ENCODE results near the gene CREB3L1. TPM values are rescaled to one million over a fixed set of nuclear protein-coding genes. Genes with fewer than 3 reads are reported as not detected.
"Not testable (repeated sequence)": the region's sequence is repeated elsewhere in the genome, so short reads cannot be mapped to it uniquely, and the experiment has no call there.

Gene CREB3L1
- total RNA-seq, 4 donors from 2014 or later: 1.3 to 8.7 (median 3.7) TPM

DNA sequence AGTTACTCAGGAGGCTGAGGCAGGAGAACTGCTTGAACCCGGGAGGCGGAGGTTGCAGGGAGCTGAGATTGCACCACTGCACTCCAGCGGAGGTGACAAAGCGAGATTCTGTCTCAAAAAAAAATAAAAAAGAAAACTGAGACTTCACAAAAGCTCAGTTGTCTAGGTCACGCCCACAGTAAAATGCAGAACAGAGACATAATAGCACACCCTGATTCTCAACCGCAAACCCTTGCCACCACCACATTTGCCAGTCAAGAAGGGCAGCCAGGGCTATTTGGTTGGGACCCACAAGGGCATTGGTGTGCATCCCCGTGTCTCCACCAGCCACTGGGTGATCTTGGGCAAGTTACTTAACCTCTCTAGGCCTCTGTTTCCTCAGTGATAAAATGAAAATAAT lies 25.4 kb downstream of the CREB3L1 start:
- H3K36me3 ChIP-seq: peaks cover 0 to 22% (median 0%) of the 10 kb centered on the region in 4 donors
- H3K4me1 ChIP-seq: peaks cover 0 to 8% (median 0%) of the 10 kb centered on the region in 4 donors
- H3K27ac ChIP-seq (replicated peaks in 1 of 4): no peak overlapping the region
- WGBS: 88% methylated on average over 7 of the region's 7 CpGs
- H3K4me3 ChIP-seq: no peak overlapping the region
- DNase-seq (ENCODE audit: extremely low spot score): no peak
- intact Hi-C loops (cut with DNase I): loop anchor here (10.0 kb wide), 1 partner anchor 178 kb away; the partner anchor contains the start of gene PHF21A
- no peaks in the 10 kb centered on the region for H3K9me3 ChIP-seq
- no peak for TF ChIP-seq POLR2AphosphoS5 (IDR thresholded peaks at IDR 0.05)
- TF ChIP-seq, protein P1, sequence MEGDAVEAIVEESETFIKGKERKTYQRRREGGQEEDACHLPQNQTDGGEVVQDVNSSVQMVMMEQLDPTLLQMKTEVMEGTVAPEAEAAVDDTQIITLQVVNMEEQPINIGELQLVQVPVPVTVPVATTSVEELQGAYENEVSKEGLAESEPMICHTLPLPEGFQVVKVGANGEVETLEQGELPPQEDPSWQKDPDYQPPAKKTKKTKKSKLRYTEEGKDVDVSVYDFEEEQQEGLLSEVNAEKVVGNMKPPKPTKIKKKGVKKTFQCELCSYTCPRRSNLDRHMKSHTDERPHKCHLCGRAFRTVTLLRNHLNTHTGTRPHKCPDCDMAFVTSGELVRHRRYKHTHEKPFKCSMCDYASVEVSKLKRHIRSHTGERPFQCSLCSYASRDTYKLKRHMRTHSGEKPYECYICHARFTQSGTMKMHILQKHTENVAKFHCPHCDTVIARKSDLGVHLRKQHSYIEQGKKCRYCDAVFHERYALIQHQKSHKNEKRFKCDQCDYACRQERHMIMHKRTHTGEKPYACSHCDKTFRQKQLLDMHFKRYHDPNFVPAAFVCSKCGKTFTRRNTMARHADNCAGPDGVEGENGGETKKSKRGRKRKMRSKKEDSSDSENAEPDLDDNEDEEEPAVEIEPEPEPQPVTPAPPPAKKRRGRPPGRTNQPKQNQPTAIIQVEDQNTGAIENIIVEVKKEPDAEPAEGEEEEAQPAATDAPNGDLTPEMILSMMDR (IDR thresholded peaks at IDR 0.05): no peak
- no peak for TF ChIP-seq EP300 (IDR thresholded peaks at IDR 0.05)
- TF ChIP-seq POLR2A (IDR thresholded peaks at IDR 0.05; ENCODE audit: low read depth): no peak
- H3K27me3 ChIP-seq: no peaks in the 10 kb centered on the region

DNA sequence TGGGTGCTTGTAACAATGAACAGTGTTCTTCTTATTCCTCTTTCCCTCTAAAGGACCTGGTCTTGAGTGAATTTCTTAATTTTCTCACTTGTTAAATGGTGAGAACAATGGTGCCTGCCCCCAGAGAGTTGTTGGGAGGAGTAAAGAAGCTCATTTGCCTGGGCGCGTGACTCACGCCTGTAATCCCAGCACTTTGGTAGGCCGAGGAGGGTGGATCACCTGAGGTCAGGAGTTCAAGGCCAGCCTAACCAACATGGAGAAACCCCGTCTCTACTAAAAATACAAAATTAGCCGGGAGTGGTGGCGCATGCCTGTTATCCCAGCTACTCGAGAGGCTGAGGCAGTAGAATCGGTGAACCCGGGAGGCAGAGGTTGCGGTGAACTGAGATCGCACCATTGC lies 26.6 kb downstream of the CREB3L1 start:
- 94% methylated on average over 12 of the region's 12 CpGs for WGBS

DNA sequence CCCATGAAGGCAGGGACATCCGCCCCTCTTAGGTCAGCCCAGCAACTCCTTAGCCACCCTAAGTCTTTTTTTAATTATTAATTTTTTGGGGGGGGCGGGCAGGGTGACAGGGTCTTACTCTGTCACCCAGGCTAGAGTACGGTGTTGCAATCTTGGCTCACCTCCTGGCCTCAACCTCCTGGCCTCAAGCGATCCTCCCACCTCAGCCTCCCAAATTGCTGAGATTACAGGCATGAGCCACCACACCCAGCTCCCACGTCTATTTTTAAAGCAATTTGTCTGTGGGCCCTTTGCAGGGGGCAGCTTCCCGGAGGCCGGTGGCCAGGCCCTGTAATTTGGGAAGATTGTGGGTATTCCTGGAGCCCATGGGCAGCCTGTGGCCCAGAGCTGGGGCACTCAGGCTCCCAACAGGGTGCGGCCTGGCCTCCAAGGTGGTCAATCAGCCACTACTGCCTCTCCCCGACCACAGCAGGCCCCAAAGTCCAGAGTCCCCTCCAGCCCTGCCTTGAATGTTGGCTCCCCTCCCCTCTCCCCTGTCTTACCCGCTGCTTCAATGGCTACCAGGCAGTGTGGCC lies 27.2 kb downstream of the CREB3L1 start:
- peaks cover 0 to 24% (median 0%) of the 10 kb centered on the region in 4 donors for H3K36me3 ChIP-seq
- H3K27ac ChIP-seq (replicated peaks in 1 of 4): no peak overlapping the region
- H3K27me3 ChIP-seq: no peaks in the 10 kb centered on the region
- no peak overlapping the region for H3K4me3 ChIP-seq
- H3K9me3 ChIP-seq: no peaks in the 10 kb centered on the region
- DNase-seq (ENCODE audit: extremely low spot score): no peak
- WGBS: 89% methylated on average over 9 of the region's 10 CpGs
- intact Hi-C loops (cut with DNase I): loop anchor here (10.0 kb wide), 1 partner anchor 180 kb away; the partner anchor contains the start of gene PHF21A
- TF ChIP-seq POLR2AphosphoS5 (IDR thresholded peaks at IDR 0.05): no peak
- TF ChIP-seq, protein P1 (IDR thresholded peaks at IDR 0.05): no peak
- no peak for TF ChIP-seq EP300 (IDR thresholded peaks at IDR 0.05)
- no peak for TF ChIP-seq POLR2A (IDR thresholded peaks at IDR 0.05; ENCODE audit: low read depth)
- peaks cover 4 to 11% (median 10%) of the 10 kb centered on the region in 4 donors for H3K4me1 ChIP-seq

More for the DNA sequence above, 26.6 kb downstream of the CREB3L1 start:
- Histone ChIP-seq H3K4me1 (peaks cover 4 to 14% (median 9%) of the 10 kb centered on the region in 4 donors), H3K36me3 (peaks cover 0 to 24% (median 0%) of the 10 kb centered on the region in 4 donors)
- H3K9me3 ChIP-seq; H3K4me3 ChIP-seq; H3K27ac ChIP-seq (replicated peaks in 1 of 4); DNase-seq (ENCODE audit: extremely low spot score); H3K27me3 ChIP-seq: not testable (repeated sequence)
- intact Hi-C loops (cut with DNase I): loop anchor here (10.0 kb wide), 1 partner anchor 179 kb away; the partner anchor contains the start of gene PHF21A

DNA sequence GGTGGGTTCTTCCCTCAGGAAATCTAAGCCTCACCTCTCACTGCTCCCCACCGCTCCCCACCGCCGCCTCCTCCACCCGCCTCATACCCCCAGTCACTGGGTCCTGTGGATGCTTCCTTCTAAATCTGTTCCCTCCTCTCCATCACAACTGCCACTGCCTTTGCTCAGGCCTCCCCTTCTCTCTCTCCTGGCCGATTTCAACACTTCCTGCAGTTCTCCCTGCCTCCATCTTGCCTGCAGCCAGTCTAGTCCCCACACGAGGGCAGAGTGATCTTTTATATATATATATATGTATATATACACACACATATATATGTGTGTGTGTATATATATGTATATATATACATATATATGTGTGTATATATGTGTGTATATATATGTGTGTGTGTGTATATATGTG lies 27.8 kb downstream of the CREB3L1 start:
- no peak for DNase-seq (ENCODE audit: extremely low spot score)
- Histone ChIP-seq H3K4me1 (peaks cover 4 to 10% (median 8%) of the 10 kb centered on the region in 4 donors), H3K9me3 (no peaks in the 10 kb centered on the region), H3K27ac (replicated peaks in 1 of 4) (no peak overlapping the region), H3K27me3 (no peaks in the 10 kb centered on the region), H3K4me3 (no peak overlapping the region), H3K36me3 (peaks cover 0 to 21% (median 0%) of the 10 kb centered on the region in 4 donors)
- TF ChIP-seq EP300 (IDR thresholded peaks at IDR 0.05) (no peak), POLR2AphosphoS5 (IDR thresholded peaks at IDR 0.05) (no peak), POLR2A (IDR thresholded peaks at IDR 0.05; ENCODE audit: low read depth) (no peak)
- TF ChIP-seq, protein P1 (IDR thresholded peaks at IDR 0.05): no peak
- intact Hi-C loops (cut with DNase I): loop anchor here (10.0 kb wide), 1 partner anchor 180 kb away; the partner anchor contains the start of gene PHF21A
- 61% methylated on average over 6 of the region's 6 CpGs for WGBS

DNA sequence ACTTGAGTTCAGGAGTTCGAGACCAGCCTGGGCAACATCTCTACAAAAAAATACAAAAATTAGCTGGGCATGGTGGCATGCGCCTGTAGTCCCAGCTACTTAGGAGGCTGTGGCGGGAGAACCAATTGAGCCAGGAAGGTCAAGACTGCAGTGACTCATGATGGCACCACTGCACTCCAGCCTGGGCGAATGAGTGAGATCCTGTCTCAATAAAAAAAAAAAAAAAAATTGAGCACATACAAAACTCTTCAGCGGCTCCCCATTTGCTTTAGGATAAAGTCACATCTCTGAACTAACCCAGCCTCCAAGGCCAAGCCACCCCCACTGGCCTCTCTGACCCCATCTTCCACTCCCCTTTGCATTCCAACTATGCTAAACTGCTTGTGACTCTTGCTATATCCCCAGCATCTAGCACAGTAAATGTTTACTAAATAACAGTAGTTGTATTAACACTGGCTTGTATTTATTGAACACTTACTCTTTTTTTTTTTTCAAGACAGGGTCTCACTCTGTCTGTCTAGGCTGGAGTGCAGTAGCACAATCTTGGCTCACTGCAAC lies 28.9 kb downstream of the CREB3L1 start:
- intact Hi-C loops (cut with DNase I): loop anchor here (10.0 kb wide), 1 partner anchor 182 kb away; the partner anchor contains the start of gene PHF21A
- no peak overlapping the region for H3K27ac ChIP-seq (replicated peaks in 1 of 4)
- no peak for DNase-seq (ENCODE audit: extremely low spot score)
- peaks cover 0 to 28% (median 0%) of the 10 kb centered on the region in 4 donors for H3K36me3 ChIP-seq
- no peaks in the 10 kb centered on the region for H3K27me3 ChIP-seq
- peaks cover 4 to 10% (median 8%) of the 10 kb centered on the region in 4 donors for H3K4me1 ChIP-seq
- no peak overlapping the region for H3K4me3 ChIP-seq
- no peaks in the 10 kb centered on the region for H3K9me3 ChIP-seq
- 84% methylated on average over 5 of the region's 5 CpGs for WGBS
- no peak for TF ChIP-seq POLR2A (IDR thresholded peaks at IDR 0.05; ENCODE audit: low read depth)
- TF ChIP-seq, protein P1 (IDR thresholded peaks at IDR 0.05): no peak
- TF ChIP-seq POLR2AphosphoS5 (IDR thresholded peaks at IDR 0.05): no peak
- no peak for TF ChIP-seq EP300 (IDR thresholded peaks at IDR 0.05)

All from esophagus muscularis mucosa (tissue), 4 donors.